ENCODE data around the gene KIF6.

The KIF6 gene

DNA sequence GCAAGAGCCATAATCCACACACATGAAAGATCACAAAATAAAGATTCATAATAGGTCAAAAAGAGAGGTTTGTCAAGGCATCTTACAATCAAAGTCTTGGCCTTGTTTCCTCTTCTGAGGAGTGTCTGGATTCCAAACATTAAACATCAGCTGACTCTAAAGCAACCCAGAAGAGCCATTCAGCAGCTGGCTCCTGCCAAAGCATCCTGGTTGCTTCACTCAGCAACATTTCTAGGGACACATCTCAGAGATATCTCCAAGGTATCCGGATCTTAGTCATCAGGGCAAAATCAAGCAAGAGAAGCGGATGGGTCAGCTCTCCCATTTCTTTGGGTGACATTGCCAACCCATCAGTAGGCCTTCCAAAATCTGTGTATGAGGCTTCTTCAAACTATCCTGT, 139.6 kb downstream of the KIF6 start:
- no peak for DNase-seq

DNA sequence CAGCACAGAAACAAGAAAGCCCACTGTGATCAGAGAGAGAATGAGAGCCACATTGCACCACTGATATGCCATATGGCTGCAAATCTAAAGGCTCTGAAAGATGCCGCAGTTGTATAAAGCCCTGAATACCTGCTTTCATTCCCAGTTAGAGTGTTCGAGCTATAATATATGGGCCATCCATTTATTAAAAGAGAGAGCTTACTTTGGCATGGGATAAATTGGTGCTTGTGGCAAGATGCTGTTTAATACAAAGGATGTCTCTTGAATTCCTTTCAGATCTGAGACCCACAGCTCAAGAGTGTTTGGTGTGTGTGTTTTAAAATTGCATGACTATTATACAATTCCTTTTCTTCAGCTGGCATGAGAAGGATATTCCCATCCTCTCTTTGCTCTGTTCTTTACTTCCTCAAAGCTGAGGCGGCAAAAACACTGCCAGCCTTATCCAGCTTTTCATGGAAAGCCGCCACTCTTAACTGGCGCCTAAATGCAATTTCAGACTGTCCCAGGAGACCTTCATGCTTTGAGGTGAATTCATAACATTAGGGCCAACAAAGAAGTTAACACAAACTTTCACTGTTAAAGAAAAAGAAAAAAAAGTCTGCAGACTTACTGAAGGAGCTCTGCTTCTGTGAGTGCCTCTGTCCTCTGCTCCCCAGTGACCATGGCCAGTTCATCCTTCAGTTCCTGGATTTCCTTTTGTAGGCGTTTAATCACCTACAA, 147.6 kb downstream of the KIF6 start:
- no peak for DNase-seq

DNA sequence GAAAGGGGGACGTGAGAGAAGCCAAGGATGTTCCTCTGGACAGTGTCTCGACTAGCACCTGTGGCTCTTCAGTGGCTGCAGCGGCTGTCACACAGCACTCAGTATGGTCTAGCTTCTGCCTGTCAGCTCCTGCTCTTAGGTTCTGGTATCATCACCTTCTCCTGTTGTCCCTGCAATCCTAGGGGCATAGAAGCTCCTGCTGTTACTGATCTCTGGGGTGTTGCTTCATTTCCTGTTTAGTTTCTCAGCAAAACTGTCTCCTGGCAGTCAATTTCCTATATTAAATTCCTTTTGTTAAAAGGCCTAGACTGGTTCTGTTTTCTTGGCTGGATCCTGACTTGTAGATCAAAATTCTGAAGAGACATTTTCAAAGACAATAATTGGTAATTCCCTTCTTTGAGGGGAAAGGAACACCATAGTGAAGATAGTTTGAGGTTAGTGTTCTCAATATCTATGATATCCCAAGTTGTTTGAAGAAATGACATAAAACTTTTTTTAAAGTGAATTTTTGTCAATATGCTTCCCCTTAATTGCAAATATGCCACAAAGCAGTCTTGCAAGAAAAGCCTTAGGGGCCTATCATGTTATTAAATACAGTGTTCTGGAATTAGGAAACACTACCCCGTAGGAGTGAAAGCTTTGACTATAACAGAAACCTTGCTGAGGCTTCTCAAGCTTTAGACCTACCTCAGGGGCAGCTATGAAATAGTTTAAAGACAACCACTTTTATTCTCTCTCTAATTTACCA, 148.5 kb downstream of the KIF6 start:
- no peak for DNase-seq

- no peak for DNase-seq
Observed at GRCh38 chr6:39574991-39575390, 150.2 kb downstream of the KIF6 start.

- no peak for DNase-seq
Observed at GRCh38 chr6:39573541-39573940, 151.7 kb downstream of the KIF6 start.

- DNase-seq = no peak
Observed at GRCh38 chr6:39572661-39573340, 152.4 kb downstream of the KIF6 start.

DNA sequence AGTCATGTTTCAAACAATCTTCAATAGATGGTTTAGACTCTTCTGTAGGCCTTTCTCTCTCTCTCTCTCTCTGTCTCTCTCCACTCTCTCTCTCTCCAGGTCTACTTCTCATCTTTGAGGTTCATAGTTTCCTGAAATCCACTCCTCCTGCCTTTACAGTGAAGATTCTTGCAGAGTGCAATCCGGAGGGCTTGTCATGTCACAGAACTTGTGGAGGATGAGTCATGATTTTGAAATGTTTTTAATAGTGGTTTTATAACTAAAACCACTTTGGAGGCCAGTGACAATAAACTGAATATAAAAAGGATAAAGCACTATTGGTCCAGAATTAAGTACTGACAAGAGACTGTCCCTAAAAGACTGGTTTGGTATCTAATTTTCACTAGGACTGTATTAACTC, 156.3 kb downstream of the KIF6 start:
- DNase-seq = no peak

DNA sequence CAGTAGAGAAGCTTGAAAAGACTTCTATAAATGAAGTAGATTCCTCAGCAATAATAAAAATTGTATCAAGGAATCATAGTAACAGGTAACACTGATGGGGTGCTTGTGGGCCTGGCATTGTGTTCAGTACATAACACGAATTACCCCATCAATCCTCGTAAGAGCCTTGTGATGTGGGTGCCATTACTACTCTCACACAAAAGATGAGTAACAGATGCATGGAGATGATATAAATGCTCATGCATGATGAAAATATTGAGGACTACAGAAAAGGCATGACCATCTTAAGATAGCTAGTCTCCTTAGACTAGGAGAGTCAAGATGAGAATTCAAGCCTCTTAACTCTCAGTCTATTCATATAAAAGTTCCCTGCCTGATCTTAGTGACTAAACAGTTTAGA, 158.1 kb downstream of the KIF6 start:
- no peak for DNase-seq

DNA sequence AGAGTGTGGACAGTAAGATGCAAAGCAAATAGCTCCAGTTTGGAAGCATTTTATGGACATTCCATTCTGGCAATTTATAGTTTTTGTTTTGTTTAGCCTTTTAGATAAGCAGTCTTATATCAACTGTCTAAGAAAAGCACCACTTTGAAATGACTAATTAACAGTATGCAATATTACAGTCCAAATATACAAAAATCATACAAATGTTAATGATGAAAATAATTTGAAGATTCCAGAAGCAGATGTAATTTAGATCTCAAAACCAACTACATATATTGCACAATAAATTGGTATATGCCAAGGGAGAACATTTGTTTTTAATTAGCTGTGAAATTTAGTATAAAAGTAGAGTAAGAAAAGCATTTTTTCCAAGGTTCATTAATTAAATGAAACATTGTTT, 158.8 kb downstream of the KIF6 start:
- DNase-seq = no peak

DNA sequence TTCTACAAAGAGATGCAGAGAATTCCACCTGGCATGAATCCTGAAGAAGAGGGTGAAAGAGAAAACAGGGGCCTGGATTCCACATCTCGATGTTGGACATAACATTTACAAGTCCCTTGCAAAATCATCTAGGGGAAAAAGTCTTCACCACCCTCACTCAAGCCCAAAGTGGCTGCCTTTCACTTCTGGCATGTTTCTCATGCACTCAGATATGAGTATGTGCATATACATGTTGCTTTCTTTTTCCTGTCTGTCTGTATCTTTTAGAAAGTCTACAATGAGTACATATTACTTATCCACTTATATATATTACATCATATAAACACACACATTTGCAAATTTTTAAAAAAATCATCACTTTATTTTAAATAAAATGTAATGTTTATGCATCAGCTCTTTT, 159.3 kb downstream of the KIF6 start:
- DNase-seq = no peak

DNA sequence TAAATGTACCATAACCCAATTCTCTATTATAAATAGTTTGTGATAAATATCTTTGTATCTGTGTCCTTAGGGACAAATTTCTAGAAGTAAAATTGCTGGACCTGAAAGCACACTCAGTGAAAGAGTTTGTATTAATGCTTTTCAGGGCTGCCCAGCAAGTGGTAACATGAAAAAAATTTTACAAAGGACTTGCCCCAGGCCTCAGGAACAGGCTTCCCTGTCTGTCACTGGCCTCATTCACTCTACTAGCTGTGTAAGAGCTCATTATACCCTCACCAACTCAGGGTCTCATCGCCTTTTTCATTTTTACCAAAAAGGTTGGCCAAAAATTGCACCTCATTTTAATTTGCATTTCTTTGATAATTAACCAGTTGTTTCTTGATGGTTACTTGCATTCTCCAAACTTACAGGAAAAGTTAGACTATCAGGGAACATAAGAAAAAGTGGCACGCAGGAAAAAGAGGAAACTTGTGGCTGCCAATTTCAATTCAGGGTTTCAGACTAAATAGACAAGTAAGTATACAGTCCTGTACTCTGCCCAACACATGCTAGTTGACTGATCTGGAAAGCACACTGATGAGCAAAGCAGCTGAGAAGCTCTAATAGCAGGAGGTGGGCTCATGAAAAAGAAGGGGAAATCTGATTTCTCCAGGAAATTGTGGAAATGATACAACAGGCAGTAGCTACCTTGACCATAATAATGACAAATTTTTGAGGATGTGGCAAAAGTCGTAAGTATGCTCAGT, 161.5 kb downstream of the KIF6 start:
- DNase-seq = no peak

- no peak for DNase-seq
Observed at GRCh38 chr6:39561536-39562266, 163.5 kb downstream of the KIF6 start.

- no peak for DNase-seq
Observed at GRCh38 chr6:39560915-39561314, 164.3 kb downstream of the KIF6 start.

GRCh38 chr6:39558591-39559190, 166.5 kb downstream of the KIF6 start:
- no peak for DNase-seq

DNA sequence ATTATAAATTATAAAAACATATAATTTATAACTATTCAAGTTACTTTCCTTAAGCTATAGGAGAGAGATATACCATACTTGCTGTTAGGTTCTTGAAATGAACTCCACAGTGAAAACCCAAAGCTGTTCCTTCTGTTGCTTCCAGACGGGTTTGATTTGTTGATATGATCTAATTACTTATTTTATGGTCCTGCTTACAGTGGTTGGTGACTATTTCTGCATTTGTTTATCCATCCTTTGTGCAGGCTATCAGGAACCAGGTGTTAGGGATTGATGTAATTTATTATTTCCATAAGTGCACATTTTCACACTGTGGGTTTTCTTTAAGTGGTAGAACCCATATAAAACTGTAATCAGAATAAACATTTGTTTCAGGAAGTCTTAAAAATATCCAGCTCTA, 167.1 kb downstream of the KIF6 start:
- no peak for DNase-seq

- DNase-seq = no peak
Observed at GRCh38 chr6:39555136-39555535, 170.1 kb downstream of the KIF6 start.

DNA sequence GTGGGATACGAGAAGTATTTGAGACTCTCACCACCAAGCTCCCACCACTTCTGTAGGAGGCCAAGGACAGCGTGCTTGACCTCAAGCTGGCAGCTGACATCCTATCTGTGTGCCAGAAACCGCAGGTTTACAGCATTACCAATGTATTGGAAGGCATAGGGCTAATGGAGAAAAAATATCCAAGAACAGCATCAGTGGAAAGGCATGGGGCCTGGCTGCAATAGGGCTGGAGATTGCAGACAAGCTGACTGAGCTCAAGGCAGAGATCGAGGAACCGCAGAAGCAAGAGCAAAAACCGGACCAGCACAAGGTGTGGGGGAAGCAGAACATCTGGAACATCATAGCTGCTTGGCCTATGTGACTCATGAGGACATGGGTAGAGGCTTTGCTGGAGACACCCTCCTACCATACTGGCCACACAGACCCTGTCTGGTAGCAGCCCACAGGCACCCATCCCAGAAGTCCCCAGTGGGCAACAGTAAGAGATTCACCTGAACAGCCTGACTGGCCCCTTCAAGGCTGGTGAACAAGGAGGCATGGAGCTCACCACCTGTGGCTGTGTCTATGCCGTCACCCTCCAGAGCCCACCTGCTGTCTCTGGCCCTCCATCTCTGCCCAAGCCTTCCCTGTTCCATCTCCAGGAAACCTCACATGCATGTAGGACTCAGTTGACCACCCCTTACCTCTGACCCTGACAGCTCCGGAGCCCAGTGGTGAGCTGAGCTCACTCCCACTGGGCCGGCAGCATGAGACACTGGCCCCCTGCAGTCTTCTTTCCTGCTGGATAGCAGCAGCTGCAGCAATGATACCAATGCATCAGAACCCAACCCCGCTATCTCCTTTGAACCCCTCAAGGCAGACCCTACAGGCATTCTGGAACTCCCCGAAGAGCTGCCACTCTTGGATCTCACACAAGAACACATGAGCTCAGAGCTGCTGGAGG, 171.1 kb downstream of the KIF6 start:
- peak; percentile 37 for DNase-seq

DNA sequence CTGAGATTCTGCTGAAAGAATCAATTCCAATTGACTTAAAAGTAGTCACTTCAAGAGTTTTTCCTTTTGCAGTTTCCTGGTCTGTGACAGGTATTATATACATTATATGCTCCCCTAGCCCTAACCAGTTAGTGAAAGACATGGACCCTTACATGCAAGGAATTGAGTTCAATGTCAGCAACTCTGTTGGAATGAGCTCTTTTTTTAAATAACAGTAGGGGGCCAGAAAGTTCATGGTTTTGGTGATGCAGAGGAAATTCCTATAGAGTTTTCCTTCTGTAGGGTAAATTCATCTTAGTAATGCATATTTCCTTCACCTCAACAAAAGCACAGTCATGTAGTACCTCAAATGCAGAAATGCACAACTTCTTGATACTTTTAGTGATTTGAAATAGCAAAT, 172.2 kb downstream of the KIF6 start:
- no peak for DNase-seq

DNA sequence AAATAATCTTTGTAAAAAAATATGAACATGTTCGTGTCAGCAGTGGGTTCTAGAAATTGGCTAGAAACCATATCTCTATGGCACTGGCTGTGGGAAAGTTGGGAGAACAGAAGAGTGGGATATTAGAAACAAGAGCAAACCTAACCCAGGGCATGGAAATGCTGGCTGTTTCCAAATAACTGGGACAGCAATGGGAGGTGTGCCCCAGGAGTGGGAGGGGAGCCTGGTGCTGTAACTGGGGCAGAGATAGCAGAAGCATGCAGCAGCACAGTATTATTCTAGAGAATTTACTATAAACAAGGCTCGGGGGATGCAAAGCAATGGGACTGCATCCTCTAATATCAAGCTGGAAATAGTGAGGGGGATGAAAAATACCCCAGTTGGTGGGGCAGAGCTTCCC, 175.0 kb downstream of the KIF6 start:
- no peak for DNase-seq

DNA sequence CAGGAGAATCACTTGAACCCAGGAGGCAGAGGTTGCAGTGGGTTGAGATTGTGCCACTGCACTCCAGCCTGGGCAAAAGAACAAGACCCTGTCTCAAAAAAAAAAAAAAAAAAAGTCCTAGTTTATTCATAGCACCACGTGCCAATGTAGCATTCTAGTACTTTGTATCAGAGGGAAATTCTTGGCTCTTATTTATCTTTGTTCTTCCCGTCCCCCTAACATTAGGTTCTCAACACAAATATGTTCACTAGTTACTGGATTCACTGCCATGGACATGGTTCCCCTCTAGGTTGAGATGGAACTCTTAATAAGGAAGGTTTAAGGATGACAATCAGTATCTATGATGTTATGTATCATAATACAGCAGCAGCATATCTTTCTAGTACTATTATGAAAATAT, 178.5 kb downstream of the KIF6 start:
- DNase-seq = no peak

DNA sequence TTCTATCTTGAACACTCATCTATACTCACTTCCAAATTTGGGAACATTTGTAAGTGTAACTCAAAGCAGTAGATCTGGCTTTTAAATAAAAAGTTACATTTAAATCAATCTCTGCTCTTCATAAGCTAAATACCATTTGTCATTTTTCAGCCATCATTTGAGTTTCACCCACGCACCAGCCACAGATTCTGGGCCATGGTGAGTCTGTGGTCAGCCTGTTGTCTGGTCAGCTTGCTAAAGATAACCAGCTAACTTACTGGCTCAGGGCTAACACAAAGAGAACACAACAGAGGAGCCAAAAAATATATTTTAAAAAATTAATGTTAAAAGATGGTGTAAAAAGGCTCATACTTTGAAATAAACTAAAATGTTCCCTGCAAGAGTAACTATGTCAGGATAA, 181.3 kb downstream of the KIF6 start:
- DNase-seq = no peak

Data from DMS79 treated with DMSO at 0.1 percent for 48 hours (cell line).